Sigmoid colon (tissue), 4 donors: ENCODE data around the gene FBXL17.

Experiments used
- CTCF ChIP-seq, 4 experiments: fragments of 450-650 bp in 3 of 4; fragments of 200-600 bp in 1 of 4; IDR thresholded peaks; one replicate each; pipeline ENCODE4 v1.5.1; 2016 to 2019; ENCODE audit warnings: antibody characterized with exemption in 4 of 4, mild to moderate bottlenecking in 3 of 4, moderate library complexity in 2 of 4
- EP300 ChIP-seq, 4 donors: sonication (generic); formaldehyde crosslinking; IDR thresholded peaks; one replicate each; pipeline ENCODE4 v1.6.1; 2017; ENCODE audit warnings: antibody characterized with exemption in 4 of 4
- POLR2A ChIP-seq, 2 donors: fragments of 450-650 bp; IDR thresholded peaks; one replicate each; pipeline ENCODE4 v1.6.1; 2016; ENCODE audit warnings: antibody characterized with exemption in 2 of 2, mild to moderate bottlenecking in 2 of 2, moderate library complexity in 2 of 2
- POLR2AphosphoS5 ChIP-seq, 4 donors: sonication (generic); formaldehyde crosslinking; IDR thresholded peaks; one replicate each; pipeline ENCODE4 v1.6.1; 2017; ENCODE audit warnings: antibody characterized with exemption in 4 of 4

GRCh38 chr5:108214857-108215256 lies 167.0 kb downstream of the FBXL17 start:
- no peak for TF ChIP-seq CTCF (IDR thresholded peaks at IDR 0.05)
- no peak for TF ChIP-seq POLR2A (IDR thresholded peaks at IDR 0.05)
- no peak for TF ChIP-seq POLR2AphosphoS5 (IDR thresholded peaks at IDR 0.05)
- TF ChIP-seq EP300 (IDR thresholded peaks at IDR 0.05): no peak
